Uterus (tissue), 2 donors: ENCODE data around the gene SEL1L2.

Experiments used
- CTCF ChIP-seq, 4 experiments: fragments of 200-600 bp in 2 of 4; fragments of 450-650 bp in 2 of 4; sonication (generic) in 2 of 4; IDR thresholded peaks; one replicate each; pipeline ENCODE4 v1.5.1; 2016 to 2019; ENCODE audit warnings: antibody characterized with exemption in 4 of 4, mild to moderate bottlenecking in 2 of 4, moderate library complexity in 1 of 4
- POLR2A ChIP-seq, 2 donors: fragments of 450-650 bp; IDR thresholded peaks; one replicate each; pipeline ENCODE4 v1.6.1; 2016; ENCODE audit warnings: antibody characterized with exemption in 2 of 2, mild to moderate bottlenecking in 1 of 2, moderate library complexity in 1 of 2

GRCh38 chr20:13947719-13948118 lies 42.7 kb downstream of the SEL1L2 start:
- no peak for TF ChIP-seq CTCF (IDR thresholded peaks at IDR 0.05)
- no peak for TF ChIP-seq POLR2A (IDR thresholded peaks at IDR 0.05)
